Psoas muscle (tissue), 8 donors: ENCODE measurements around the gene TRAK2. TPM values are rescaled to one million over a fixed set of nuclear protein-coding genes. Genes with fewer than 3 reads are reported as not detected.

Source experiments
- ATAC-seq, 4 donors: fragments of 200-7000 bp; cut with Tn5 transposase; one replicate each; pipeline ENCODE4 v1.9.1; 2020; ENCODE audit warnings: moderate library complexity in 3 of 4, mild to moderate bottlenecking in 2 of 4
- DNase-seq, 2 donors: peaks; one replicate each; pipeline ENCODE4 v3.0.0-alpha.2; 2020
- H3K27ac ChIP-seq: fragments of 200-600 bp; one replicate; pipeline ENCODE4 v1.8.0; 2022
- H3K27me3 ChIP-seq, 3 donors: fragments of 200-600 bp in 1 of 3; one replicate each; pipeline versions ENCODE4 v1.6.1 to v1.8.0; 2013 to 2022; ENCODE audit warnings: low read length in 2 of 3, mild to moderate bottlenecking in 2 of 3, moderate library complexity in 1 of 3; ENCODE audit not compliant: insufficient read depth in 3 of 3
- H3K36me3 ChIP-seq, 2 donors: fragments of 200-600 bp in 1 of 2; one replicate each; pipeline versions ENCODE4 v1.6.1 to v1.8.0; 2013 to 2022; ENCODE audit warnings: low read depth in 1 of 2, mild to moderate bottlenecking in 1 of 2, moderate library complexity in 1 of 2; ENCODE audit not compliant: insufficient read depth in 1 of 2
- H3K4me1 ChIP-seq: fragments of 200-600 bp; one replicate; pipeline ENCODE4 v1.8.0; 2022
- H3K4me3 ChIP-seq: fragments of 200-600 bp; one replicate; pipeline ENCODE4 v1.8.0; 2022; ENCODE audit warnings: mild to moderate bottlenecking
- H3K9me3 ChIP-seq: fragments of 200-600 bp; one replicate; pipeline ENCODE4 v1.8.0; 2022
- WGBS, 3 donors: extraction: QIAGEN DNeasy Blood & Tissue Kit; methylation state at CpG; one replicate each; pipeline versions ENCODE4 v1.1.6 to v1.1.7; 2013; 5-methylcytosine and 5-hydroxymethylcytosine counted together
- intact Hi-C, 2 donors: fragments of 100-400 bp; cut with DNase I; formaldehyde crosslinking; loops; one replicate each; pipeline versions ENCODE4 v1.11.0 to v1.14.2; 2022
- long read RNA-seq, 2 donors: library from polyadenylated mRNA; unstranded; transcript quantifications; one replicate each; pipeline ENCODE4 v2.0.0, GENCODE V29; 2021
- polyA plus RNA-seq, 3 donors: library from polyadenylated mRNA; stranded (reverse); fragments of 200-250 nt; gene quantifications; one replicate each; pipeline ENCODE4 v1.2.3, GENCODE V29; 2013
- total RNA-seq, 4 donors: library from RNA; stranded (reverse); fragmentation: NEBNext Ultra II Directional in 2 of 4; extraction: Animal tissue kit (Norgen Biotek cat#: 25700) in 2 of 4; gene quantifications; one replicate each; pipeline versions ENCODE4 v1.2.1 to v1.2.4, GENCODE V29; 2021 to 2023
- TF ChIP-seq, protein P1 (sequence below): fragments of 200-600 bp; IDR thresholded peaks from one replicate; pipeline ENCODE4 v1.8.0; 2022; ENCODE audit warnings: antibody characterized with exemption
- donor health status: healthy with polysubstance abuse.
- donor health status: DM: no; HTN: no; CAD: no; lungs with moderate emphysema.
- donor health status: Bipolar disorder and iron deficiency.
- donor health status: healthy.
- donor health status: DM: yes; HTN: yes; CAD: no.
- donor health status: DM: no; HTN: no; CAD: no.
- donor health status: DM: no; HTN: no; CAD: no.
- donor health status: DM: yes; HTN: yes; CAD: no.

The TRAK2 gene, protein sequence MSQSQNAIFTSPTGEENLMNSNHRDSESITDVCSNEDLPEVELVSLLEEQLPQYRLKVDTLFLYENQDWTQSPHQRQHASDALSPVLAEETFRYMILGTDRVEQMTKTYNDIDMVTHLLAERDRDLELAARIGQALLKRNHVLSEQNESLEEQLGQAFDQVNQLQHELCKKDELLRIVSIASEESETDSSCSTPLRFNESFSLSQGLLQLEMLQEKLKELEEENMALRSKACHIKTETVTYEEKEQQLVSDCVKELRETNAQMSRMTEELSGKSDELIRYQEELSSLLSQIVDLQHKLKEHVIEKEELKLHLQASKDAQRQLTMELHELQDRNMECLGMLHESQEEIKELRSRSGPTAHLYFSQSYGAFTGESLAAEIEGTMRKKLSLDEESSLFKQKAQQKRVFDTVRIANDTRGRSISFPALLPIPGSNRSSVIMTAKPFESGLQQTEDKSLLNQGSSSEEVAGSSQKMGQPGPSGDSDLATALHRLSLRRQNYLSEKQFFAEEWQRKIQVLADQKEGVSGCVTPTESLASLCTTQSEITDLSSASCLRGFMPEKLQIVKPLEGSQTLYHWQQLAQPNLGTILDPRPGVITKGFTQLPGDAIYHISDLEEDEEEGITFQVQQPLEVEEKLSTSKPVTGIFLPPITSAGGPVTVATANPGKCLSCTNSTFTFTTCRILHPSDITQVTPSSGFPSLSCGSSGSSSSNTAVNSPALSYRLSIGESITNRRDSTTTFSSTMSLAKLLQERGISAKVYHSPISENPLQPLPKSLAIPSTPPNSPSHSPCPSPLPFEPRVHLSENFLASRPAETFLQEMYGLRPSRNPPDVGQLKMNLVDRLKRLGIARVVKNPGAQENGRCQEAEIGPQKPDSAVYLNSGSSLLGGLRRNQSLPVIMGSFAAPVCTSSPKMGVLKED
- total RNA-seq = 10 to 100 TPM; 17.6 to 53.0 (median 36.5) TPM
- polyA plus RNA-seq = 10 to 100 TPM in 2 of 3 donors, 1 to 10 TPM in 1; 9.8 to 23.4 (median 21.1) TPM
- long read RNA-seq, donor 1, full-length matches to known transcripts = 4 of 4 reads
- long read RNA-seq, donor 1, partial matches to known transcripts = 0 of 4 reads
- long read RNA-seq, donor 1, other reads (novel, unspliced or antisense) = 0 of 4 reads
- long read RNA-seq, donor 2, full-length matches to known transcripts = 17 of 29 reads
- long read RNA-seq, donor 2, partial matches to known transcripts = 4 of 29 reads
- long read RNA-seq, donor 2, other reads (novel, unspliced or antisense) = 8 of 29 reads

DNA sequence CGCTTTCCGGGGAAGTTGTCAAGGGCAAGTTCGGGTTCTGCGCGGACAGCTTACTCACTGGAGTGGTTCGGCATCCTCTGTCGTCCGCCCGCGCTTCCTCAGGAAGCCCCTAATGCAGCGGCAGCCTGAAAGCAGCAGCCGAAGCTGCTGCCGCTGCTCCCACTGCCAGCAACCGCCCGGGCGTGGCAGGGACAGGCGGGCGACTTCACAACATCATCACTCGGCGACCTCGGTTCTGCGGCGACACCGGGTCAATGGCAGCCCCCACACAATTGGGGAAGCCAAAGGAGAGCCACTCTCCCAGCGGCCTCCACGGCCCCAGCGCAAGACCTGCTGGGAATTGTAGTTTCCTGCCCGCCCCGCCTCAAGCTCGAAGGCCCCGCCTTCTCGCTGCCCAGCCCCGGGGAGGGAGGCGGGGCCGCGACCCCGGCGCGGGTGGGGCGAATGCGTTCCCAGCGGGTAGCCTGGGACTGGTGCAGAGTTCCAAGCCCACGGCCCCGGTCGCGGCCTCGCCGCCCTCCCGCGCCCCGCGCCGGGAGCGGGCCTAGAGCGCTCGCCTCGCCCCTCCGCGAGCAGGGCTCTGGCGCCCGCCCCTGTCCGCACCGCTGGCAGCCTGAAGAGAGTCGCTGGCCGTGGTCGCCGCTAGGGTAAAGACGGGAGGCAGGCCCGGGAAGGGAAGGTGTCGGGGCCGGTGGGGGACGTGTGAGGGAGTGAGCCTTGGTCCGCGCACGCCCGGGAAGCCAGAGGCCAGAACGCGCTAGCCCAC, at the start of gene TRAK2, which contains the start of gene STRADB:
TSS of gene TRAK2 (minus strand) at position 167 of the 766 bp plus-strand sequence. CDS start 30,951 bp downstream, outside the sequence.
TSS of gene STRADB (plus strand) at position 449 of the 766 bp plus-strand sequence. CDS start 3,101 bp downstream, outside the sequence.
- no peaks in the 10 kb centered on the region for H3K9me3 ChIP-seq

DNA sequence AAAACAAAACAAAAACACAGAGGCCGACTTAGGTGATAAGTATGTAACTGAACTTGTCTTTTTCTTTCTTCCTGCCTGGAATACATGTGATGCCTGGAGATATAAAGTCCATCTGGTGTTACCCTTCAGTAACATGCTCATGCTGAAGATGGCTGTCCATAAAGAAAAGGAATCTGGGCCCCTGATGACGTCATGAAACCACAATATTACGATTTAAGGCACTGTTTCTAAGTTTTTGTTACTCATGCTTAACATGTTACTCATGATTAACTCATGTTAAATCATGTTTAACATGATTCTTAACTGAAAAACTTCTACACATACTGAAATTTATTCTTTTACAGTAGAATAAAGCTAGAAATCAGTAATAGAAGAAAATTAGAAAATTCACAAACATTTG, 49.3 kb upstream of the TRAK2 start:
- Histone ChIP-seq H3K4me1 (no peaks in the 10 kb centered on the region), H3K4me3 (no peak overlapping the region), H3K9me3 (peaks cover 13% of the 10 kb centered on the region), H3K27ac (no peak overlapping the region), H3K27me3 (no peaks in the 10 kb centered on the region), H3K36me3 (peaks cover 0 to 8% of the 10 kb centered on the region in 2 donors)
- intact Hi-C loops = loop anchor here in 1 of 2 donors (5.0 kb wide), 1 partner anchor 1952 kb away; no protein-coding TSS in a partner anchor
- WGBS, 3 donors = 64 to 81% (median 68%) methylated on average over 3 of the region's 3 CpGs
- ATAC-seq (no peak), DNase-seq (no peak)
- TF ChIP-seq, protein P1, sequence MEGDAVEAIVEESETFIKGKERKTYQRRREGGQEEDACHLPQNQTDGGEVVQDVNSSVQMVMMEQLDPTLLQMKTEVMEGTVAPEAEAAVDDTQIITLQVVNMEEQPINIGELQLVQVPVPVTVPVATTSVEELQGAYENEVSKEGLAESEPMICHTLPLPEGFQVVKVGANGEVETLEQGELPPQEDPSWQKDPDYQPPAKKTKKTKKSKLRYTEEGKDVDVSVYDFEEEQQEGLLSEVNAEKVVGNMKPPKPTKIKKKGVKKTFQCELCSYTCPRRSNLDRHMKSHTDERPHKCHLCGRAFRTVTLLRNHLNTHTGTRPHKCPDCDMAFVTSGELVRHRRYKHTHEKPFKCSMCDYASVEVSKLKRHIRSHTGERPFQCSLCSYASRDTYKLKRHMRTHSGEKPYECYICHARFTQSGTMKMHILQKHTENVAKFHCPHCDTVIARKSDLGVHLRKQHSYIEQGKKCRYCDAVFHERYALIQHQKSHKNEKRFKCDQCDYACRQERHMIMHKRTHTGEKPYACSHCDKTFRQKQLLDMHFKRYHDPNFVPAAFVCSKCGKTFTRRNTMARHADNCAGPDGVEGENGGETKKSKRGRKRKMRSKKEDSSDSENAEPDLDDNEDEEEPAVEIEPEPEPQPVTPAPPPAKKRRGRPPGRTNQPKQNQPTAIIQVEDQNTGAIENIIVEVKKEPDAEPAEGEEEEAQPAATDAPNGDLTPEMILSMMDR = no peak

More for the DNA sequence above, at the start of gene TRAK2, which contains the start of gene STRADB:
- H3K4me3 ChIP-seq = peak within 1 kb of the TSS; percentile 98
- peaks cover 2 to 17% of the 10 kb centered on the region in 2 donors for H3K36me3 ChIP-seq
- WGBS, 3 donors = 0 to 1% (median 1%) methylated on average over 40 to 78 of the region's 78 CpGs
- intact Hi-C loops = loop anchor here in 1 of 2 donors (2.0 to 10.0 kb wide), 2 partner anchors 45 to 193 kb away; partner anchors contain the start of gene TMEM237
- DNase-seq = peak; percentile 95 to 99
- TF ChIP-seq, protein P1 = peak; percentile 39
- ATAC-seq = peak; percentile 96 to 98 (median 98)
- peak within 1 kb of the TSS; percentile 94 for H3K27ac ChIP-seq
- no peaks in the 10 kb centered on the region for H3K27me3 ChIP-seq
- H3K4me1 ChIP-seq = peaks cover 39% of the 10 kb centered on the region

DNA sequence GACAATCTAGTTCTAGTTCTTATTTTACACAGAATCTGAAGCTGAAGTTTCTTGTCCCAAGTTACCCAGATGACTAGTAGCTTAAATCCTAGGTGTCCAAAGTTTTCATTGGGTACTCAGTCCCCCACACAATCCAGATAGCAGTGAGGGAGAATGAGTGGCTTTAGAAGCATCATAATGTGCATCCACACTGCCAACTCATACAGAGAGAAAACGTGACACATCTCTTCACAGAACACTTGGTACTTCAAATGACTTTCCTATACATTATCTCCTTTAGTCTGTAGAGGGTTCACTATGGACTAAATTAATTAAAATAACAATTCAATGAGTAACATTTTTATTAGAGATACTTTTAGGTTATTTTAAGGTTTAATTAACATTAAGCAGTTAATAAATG, 45.5 kb upstream of the TRAK2 start:
- Histone ChIP-seq H3K36me3 (peaks cover 0 to 6% of the 10 kb centered on the region in 2 donors), H3K4me1 (no peaks in the 10 kb centered on the region), H3K4me3 (no peak overlapping the region), H3K27ac (no peak overlapping the region), H3K27me3 (no peaks in the 10 kb centered on the region), H3K9me3 (peaks cover 6% of the 10 kb centered on the region)
- 67 to 90% (median 85%) methylated on average over 1 of the region's 1 CpG for WGBS, 3 donors
- TF ChIP-seq, protein P1 = no peak
- DNase-seq (no peak), ATAC-seq (no peak)
- intact Hi-C loops = no loop called here

DNA sequence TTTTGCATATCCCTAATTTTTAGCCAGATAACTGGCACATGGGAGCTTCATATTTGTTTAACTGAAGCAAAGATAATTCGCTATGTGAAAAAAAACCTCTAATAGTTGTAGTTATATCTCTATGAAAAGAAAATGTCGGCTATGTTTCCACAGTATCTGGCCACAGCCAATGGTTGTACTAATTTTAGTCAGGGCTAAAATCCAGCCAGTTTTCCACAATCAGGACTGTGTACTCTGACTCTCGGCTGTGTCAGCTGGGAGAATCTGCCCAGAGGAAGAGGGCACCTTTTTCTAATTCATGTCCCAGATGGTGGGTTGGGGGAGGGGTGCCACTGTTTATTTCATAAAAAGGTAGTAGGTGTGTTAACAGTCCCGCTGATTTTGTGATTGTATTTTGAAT, 39.0 kb upstream of the TRAK2 start:
- Histone ChIP-seq H3K27me3 (no peaks in the 10 kb centered on the region), H3K36me3 (no peaks in the 10 kb centered on the region), H3K4me1 (no peaks in the 10 kb centered on the region), H3K27ac (no peak overlapping the region), H3K4me3 (no peak overlapping the region), H3K9me3 (no peaks in the 10 kb centered on the region)
- DNase-seq = no peak
- WGBS, 3 donors = 56 to 62% (median 59%) methylated on average over 4 of the region's 4 CpGs
- intact Hi-C loops = no loop called here
- TF ChIP-seq, protein P1 = no peak
- ATAC-seq = no peak
